Activated CD8-positive, alpha-beta memory T cell treated with anti-CD3 and anti-CD28 coated beads, Interleukin-2, amount 50 U/mL, for 24 hours (primary cell): Measurements from ENCODE around the gene PRELP.
"Not testable (repeated sequence)": the region's sequence is repeated elsewhere in the genome, so short reads cannot be mapped to it uniquely, and the experiment has no call there.

Experiments
- DNase-seq: peaks from one replicate; pipeline ENCODE4 v3.0.0-alpha.2; 2020; ENCODE audit errors: extremely low read depth

PRELP gene

GRCh38 chr1:203453616-203454015 lies 22.0 kb upstream of the PRELP start:
- DNase-seq, result no peak

DNA sequence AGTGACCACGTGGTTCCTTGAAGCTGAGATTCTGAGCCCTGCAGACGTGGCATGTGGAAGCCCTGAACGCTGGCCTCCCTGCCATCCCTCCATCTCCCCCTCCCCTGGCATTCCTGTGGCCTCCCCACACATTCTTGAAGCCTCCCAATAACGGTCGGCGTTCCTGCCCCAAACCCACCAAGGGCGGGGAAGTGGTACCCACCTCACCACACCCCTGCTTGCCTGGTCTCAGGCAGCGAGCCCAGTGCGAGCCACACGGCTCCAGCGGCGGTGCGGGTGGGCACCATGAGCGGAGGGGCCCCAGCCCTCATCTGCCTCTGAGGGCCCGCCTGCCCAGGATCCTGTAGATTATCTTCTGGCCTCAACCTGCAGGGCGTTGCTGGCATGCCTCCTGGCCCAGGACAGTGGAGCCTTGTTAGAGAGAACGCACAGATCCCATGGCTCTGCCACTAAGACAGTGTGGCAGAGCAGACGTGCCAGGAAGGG lies 20.6 kb upstream of the PRELP start:
- no peak for DNase-seq

DNA sequence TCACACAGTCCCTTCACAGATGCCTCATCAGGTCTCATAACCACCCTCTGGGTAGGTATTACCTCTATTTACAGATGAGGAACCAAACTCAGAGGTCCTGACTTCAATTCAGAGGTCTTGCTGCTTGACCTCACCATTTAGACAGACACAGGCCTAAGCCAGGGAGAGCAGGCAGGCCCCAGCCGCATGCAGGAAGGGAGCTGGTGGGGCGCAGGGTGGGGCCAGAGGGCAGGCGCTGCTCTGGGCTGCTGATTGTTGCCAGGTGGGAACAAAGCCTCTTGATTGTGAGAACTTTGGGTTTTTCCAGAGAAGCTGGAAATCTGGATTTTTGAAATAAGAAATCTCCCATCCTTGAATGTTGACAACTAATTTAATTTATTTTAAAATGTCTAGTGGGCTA lies 19.9 kb upstream of the PRELP start:
- no peak for DNase-seq

- no peak for DNase-seq
Observed at GRCh38 chr1:203456577-203456976, 19.0 kb upstream of the PRELP start.

DNA sequence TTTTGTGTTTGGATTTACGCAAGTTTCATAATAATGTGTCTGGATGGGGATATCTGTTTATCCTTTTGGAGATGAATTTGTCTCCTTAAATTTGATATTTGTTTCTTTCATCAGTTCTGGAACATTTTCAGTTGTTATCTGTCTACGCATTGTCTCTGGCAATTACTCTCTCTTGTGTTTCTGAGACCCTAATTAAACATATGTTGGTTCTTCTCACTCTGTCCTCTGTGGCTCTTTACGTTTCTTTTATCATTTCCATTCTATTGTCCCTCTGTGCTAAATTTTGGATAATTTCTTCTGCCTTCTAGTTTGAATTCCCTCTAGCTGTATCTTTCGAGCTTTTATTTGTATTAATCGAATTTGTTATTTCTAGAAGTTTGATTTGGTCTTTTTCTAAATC lies 17.5 kb upstream of the PRELP start:
- DNase-seq, result no peak

- no peak for DNase-seq
Observed at GRCh38 chr1:203459671-203460201, 15.9 kb upstream of the PRELP start.

DNA sequence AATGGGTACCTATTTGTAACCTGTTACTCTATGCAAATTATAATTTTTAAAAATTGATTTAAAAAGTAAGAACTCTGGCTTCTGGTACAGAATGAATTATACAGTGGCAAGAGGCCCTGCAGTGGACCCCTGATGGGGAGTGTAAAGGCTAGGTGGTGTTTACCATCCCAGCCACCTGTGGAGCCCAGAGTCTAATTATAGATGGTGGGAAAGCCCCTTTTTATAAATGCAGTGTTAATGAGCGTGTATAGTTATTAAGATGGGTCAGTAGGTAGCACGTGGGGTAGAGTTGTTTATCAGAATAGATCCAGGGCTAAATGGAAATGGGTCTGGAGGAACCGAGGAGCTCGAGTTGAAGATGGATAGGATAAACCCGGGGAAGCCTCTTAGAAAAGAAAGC lies 13.9 kb upstream of the PRELP start:
- no peak for DNase-seq

- DNase-seq, result no peak
Observed at GRCh38 chr1:203462143-203462542, 13.5 kb upstream of the PRELP start.

GRCh38 chr1:203462878-203463277 lies 12.7 kb upstream of the PRELP start:
- no peak for DNase-seq

- DNase-seq, result no peak
Observed at GRCh38 chr1:203463469-203464062, 12.0 kb upstream of the PRELP start.

DNA sequence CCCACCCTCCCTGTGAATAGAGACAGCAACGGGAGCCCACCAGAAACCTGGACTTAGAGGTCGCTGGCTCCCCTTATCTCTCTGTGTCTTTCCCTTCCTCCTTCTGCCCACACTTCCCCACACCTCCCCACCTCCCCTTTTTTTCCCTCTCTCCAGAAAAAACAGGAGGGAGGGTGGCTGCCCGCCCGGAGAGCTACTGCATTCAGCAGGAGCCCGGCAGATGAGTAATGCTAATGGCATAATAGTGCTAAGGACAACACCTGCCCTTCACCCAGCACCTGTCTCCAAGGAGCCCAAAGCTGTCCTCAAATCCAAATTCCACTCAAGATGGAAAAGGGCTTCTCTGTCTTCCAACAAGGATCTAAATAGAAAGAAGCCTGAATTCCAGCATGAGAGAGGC lies 11.4 kb upstream of the PRELP start:
- DNase-seq, result no peak

- DNase-seq, result no peak
Observed at GRCh38 chr1:203464743-203465142, 10.9 kb upstream of the PRELP start.

DNA sequence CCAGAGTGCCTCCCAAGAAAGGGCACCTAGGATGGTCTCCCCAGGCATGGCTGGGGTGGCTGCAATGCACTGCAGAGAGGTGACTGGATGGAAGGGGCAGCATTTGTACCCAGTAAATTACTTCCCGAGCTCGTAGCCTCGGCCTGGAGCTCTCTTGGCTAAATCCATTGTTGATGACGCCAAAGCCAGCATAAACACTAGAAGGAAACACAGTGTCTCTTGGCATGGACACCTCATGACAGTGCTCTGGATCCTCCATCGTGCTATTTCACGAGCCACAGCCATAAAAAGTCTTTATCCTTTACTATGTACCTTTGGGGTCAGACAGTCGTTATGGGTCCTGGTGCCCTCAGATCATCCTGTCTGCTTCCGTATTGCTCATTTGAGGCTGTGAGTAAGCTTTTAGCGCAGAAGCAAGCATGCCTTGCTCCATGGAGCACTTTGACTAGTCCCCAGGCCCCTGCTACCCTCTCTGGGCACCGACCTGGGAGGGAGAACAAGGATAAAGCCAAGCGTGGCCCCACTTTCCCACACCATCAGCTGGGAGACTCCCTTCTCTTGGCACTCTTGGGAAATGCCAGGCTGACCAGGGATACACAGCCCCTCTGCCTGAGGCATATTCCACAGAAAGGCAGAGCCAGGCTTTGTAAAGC lies 10.3 kb upstream of the PRELP start:
- DNase-seq, result no peak

DNA sequence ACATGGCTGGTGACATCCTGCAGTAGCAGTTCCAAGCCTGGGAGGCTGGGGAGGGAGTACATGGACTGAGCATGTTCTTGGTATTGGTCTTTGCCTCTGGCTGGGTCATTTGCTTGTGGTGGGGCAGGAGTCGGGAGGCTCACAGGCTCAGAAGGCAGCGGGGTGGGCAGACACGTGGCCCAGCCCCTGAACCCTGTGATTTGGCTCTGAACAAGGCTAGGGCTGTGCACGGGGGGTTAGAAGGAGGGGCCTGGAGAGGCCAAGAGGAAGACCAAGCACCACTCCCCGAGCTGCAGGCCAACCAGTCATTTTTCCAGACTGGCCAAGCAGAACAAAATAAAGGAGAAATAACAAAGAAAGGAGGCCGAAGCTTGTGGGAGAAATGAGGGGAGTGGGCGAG lies 9.7 kb upstream of the PRELP start:
- DNase-seq, result no peak

DNA sequence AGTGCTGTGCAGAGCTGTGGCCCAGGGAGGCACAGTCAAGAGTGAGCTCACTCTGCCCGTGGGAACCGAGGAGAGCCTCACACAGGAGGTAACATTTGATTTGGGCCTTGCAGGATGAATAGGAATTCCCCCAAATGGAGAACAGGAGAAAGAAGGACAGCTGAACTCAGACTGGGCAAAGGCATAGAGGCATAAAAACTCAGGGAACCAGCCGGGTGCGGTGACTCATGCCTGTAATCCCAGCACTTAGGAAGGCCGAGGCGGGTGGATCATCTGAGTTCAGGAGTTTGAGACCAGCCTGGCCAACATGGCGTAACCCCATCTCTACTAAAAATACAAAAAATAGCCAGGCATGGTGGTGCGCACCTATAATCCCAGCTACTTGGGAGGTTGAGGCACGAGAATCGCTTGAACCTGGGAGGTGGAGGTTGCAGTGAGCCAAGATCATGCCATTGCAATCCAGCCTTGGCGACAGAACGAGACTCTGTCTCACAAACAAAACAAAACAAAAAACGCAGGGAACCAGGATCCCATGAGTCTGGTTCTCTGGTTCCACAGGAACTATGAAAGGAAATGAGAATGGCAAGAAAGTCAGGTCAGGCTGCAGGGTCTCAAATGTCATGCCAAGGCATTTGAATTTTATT lies 8.6 kb upstream of the PRELP start:
- not testable (repeated sequence) for DNase-seq

GRCh38 chr1:203467550-203467921 lies 8.1 kb upstream of the PRELP start:
- DNase-seq, result no peak

DNA sequence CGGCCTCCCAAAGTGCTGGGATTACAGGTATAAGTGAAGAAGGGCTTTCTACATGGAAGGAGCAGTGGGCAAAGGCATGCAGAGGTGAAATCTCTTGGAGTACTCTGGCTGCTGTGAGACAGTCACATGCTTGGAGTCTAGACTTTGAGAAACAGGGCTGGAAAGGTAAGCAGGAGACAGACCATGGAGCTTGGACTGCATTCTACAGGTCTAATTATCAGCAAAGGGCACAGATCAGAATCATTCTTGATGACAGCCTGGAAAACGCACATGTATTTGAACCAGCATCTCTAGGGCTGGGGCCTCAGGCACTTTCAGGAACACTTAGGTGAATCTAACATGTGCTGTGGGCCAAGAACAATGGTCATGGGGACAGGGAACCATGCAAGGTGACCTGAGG lies 7.3 kb upstream of the PRELP start:
- DNase-seq, result no peak

DNA sequence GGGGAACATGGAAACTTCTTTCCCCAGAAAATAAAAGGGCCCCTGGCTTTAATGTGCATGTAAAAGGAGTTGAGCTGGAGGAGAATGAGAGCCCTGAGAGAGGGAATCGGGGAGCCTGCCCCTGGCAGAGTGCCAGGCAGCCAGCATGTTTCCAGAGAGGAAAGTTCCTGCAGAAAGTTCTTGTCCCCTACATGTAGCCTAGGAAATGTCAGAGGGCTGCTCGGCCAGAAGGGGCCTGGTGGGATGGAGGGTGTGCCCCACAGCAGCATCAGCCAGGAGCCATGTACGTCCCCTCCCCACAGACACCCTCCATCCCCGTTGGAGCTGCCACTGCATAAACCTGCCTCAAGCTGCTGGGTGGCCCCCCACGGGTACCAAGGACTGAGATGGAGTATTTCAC lies 5.4 kb upstream of the PRELP start:
- no peak for DNase-seq

- DNase-seq, result no peak
Observed at GRCh38 chr1:203471841-203472240, 3.8 kb upstream of the PRELP start.

- no peak for DNase-seq
Observed at GRCh38 chr1:203473281-203473680, 2.3 kb upstream of the PRELP start.

GRCh38 chr1:203473781-203474305 lies 1.8 kb upstream of the PRELP start:
- DNase-seq, result no peak

DNA sequence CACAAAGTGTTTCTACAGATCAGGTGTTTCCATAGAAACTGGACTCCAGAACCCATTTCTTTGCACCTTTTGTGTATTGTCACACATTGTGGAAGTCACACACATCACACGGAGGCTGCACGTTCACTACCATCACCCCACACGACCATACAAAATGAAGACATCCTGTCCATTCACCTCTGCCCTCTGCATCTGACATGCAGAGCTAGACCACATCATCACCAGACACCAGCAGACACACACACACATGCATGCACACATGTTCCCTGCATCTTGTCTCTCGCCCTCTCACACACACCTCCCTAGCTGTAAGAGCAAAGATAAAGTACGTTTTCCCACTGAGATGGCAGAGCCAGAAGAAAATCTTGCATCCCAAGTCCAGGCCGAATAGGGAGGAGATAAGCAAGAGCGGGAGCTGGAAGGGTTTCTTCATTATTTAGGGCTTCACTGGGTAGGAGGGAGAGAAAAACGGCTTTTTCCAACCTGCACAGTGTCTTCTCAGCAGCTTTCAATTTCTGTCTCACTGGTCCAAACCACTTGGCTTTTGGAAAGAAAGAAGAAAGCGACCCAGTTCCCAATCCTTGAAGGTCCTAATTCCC lies 709 bp downstream of the PRELP start:
- DNase-seq, result no peak

DNA sequence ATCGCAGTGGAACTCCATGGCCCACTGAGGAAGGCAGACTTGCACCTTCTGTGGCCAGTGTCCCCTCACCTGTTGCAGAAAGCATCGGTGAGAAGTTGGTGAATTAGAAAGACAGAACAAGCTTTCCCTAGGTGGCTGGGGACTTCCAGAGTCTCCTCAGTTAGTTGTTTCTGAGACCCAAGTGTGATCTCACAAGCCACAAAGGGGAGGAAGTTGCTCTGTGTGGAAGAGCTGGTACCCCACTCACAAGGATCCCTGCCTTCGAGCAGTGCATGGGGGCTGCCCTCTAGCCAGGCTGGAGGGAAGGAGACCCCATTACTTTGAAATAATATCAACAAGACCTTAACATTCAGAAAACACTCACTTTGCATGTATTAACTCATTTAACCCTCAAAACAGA lies 2.1 kb downstream of the PRELP start:
- no peak for DNase-seq
